Smooth muscle cell (in vitro differentiated cells): ENCODE results near the gene ZNF618. TPM values are rescaled to one million over a fixed set of nuclear protein-coding genes. Genes with fewer than 3 reads are reported as not detected.

ENCODE experiments used
- DNase-seq: peaks from one replicate; lab custom pipeline; 2025; ENCODE audit not compliant: unreplicated experiment; lab: John Stamatoyannopoulos, UW
- H2AFZ ChIP-seq: fragments of 200-600 bp; sonication (generic); 2 replicates; pipeline ENCODE4 v1.6.0; 2016; ENCODE audit warnings: antibody characterized with exemption, low read depth, mild to moderate bottlenecking
- H3F3A ChIP-seq: fragments of 200-600 bp; sonication (generic); 2 replicates; pipeline ENCODE4 v1.6.0; 2017; ENCODE audit warnings: antibody characterized with exemption, low read depth
- H3K27ac ChIP-seq: fragments of 200-600 bp; sonication (generic); 2 replicates; pipeline ENCODE4 v1.5.1; 2016; ENCODE audit warnings: low read depth, mild to moderate bottlenecking
- H3K27me3 ChIP-seq: fragments of 200-600 bp; sonication (generic); 2 replicates; pipeline ENCODE4 v1.6.1; 2016; ENCODE audit warnings: low read depth, mild to moderate bottlenecking
- H3K36me3 ChIP-seq: fragments of 200-600 bp; sonication (generic); 2 replicates; pipeline ENCODE4 v1.5.1; 2016; ENCODE audit warnings: low read depth
- H3K4me1 ChIP-seq: fragments of 200-600 bp; sonication (generic); 2 replicates; pipeline ENCODE4 v1.5.1; 2016; ENCODE audit warnings: low read depth
- H3K4me2 ChIP-seq: fragments of 200-600 bp; sonication (generic); 2 replicates; pipeline ENCODE4 v1.6.0; 2016; ENCODE audit warnings: mild to moderate bottlenecking
- H3K4me3 ChIP-seq: fragments of 200-600 bp; sonication (generic); 2 replicates; pipeline ENCODE4 v1.5.1; 2016; ENCODE audit warnings: mild to moderate bottlenecking
- H3K79me2 ChIP-seq: fragments of 200-600 bp; sonication (generic); 2 replicates; pipeline ENCODE4 v1.6.0; 2016; ENCODE audit warnings: low read depth, mild to moderate bottlenecking
- H3K9ac ChIP-seq: fragments of 200-600 bp; sonication (generic); 2 replicates; pipeline ENCODE4 v1.6.0; 2016; ENCODE audit warnings: low read depth
- H3K9me3 ChIP-seq: fragments of 200-600 bp; sonication (generic); replicated peaks from 2 replicates; pipeline ENCODE4 v1.5.1; 2016; ENCODE audit warnings: low read depth
- H4K20me1 ChIP-seq: fragments of 200-600 bp; sonication (generic); 2 replicates; pipeline ENCODE4 v1.6.0; 2016; ENCODE audit warnings: low read depth
- WGBS: methylation state at CpG from one replicate; pipeline ENCODE4 v1.1.7; 2016; ENCODE audit warnings: low lambda C conversion rate; 5-methylcytosine and 5-hydroxymethylcytosine counted together
- polyA plus RNA-seq: library from polyadenylated mRNA; unstranded; fragments of >200 nt; fragmentation: Nextera tagmentation; extraction: Ambion mirVana; gene quantifications from 2 replicates; pipeline ENCODE4 v1.2.1, GENCODE V29; 2016
- total RNA-seq: library from RNA; depleted of rRNA; stranded (reverse); fragments of >200 nt; gene quantifications from 2 replicates; pipeline ENCODE4 v1.2.3, GENCODE V29; 2014
- TF ChIP-seq, protein P1 (sequence below): fragments of 200-600 bp; sonication (generic); IDR thresholded peaks from 2 replicates; pipeline ENCODE4 v1.5.1; 2017; ENCODE audit warnings: borderline replicate concordance, mild to moderate bottlenecking, antibody characterized with exemption; ENCODE audit not compliant: insufficient read depth, poor library complexity, severe bottlenecking

The ZNF618 gene
- total and polyA plus RNA-seq, 2 experiments from 2014 or later, result 9.9 to 19.5 TPM

DNA sequence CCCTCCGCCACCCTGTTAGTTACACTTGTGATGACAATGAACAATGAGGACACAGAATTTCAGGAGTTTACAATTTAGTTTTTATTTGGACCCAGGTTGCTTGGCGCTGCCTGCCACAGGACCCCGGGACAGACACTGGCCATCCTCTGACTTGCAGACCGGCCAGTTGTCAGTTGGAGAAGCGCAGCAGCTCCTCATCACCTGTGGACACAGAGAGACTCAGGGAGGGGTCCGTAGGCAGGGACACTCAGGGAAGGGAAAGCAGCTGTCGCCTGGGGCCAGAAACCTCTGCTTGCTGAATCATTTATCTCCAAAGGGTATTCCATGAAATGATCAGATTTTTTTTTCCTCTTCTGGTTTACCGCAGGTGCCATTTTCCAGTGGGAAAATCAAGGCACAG, 184.0 kb downstream of the ZNF618 start:
- 94% methylated on average over 8 of the region's 8 CpGs for WGBS

GRCh38 chr9:114060711-114061110, 184.6 kb downstream of the ZNF618 start:
- H3F3A ChIP-seq, result no peaks in the 10 kb centered on the region
- no peak for DNase-seq
- no peaks in the 10 kb centered on the region for H3K79me2 ChIP-seq
- no peak overlapping the region for H3K4me3 ChIP-seq
- no peaks in the 10 kb centered on the region for H4K20me1 ChIP-seq
- H3K4me2 ChIP-seq, result no peak overlapping the region
- no peaks in the 10 kb centered on the region for H3K4me1 ChIP-seq
- H3K9me3 ChIP-seq, result no peaks in the 10 kb centered on the region
- peaks cover 7% of the 10 kb centered on the region for H3K27me3 ChIP-seq
- TF ChIP-seq, protein P1, sequence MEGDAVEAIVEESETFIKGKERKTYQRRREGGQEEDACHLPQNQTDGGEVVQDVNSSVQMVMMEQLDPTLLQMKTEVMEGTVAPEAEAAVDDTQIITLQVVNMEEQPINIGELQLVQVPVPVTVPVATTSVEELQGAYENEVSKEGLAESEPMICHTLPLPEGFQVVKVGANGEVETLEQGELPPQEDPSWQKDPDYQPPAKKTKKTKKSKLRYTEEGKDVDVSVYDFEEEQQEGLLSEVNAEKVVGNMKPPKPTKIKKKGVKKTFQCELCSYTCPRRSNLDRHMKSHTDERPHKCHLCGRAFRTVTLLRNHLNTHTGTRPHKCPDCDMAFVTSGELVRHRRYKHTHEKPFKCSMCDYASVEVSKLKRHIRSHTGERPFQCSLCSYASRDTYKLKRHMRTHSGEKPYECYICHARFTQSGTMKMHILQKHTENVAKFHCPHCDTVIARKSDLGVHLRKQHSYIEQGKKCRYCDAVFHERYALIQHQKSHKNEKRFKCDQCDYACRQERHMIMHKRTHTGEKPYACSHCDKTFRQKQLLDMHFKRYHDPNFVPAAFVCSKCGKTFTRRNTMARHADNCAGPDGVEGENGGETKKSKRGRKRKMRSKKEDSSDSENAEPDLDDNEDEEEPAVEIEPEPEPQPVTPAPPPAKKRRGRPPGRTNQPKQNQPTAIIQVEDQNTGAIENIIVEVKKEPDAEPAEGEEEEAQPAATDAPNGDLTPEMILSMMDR, result no peak
- 87% methylated on average over 9 of the region's 9 CpGs for WGBS
- no peak overlapping the region for H3K9ac ChIP-seq
- H3K27ac ChIP-seq, result no peak overlapping the region
- H2AFZ ChIP-seq, result no peak overlapping the region
- H3K36me3 ChIP-seq, result no peaks in the 10 kb centered on the region

More for the DNA sequence above, 184.0 kb downstream of the ZNF618 start:
- no peaks in the 10 kb centered on the region for H3K9me3 ChIP-seq
- no peaks in the 10 kb centered on the region for H4K20me1 ChIP-seq
- H3K27me3 ChIP-seq, result peaks cover 7% of the 10 kb centered on the region
- no peak overlapping the region for H3K27ac ChIP-seq
- H3K36me3 ChIP-seq, result no peaks in the 10 kb centered on the region
- no peak overlapping the region for H3K9ac ChIP-seq
- H3K79me2 ChIP-seq, result no peaks in the 10 kb centered on the region
- H3K4me3 ChIP-seq, result no peak overlapping the region
- H2AFZ ChIP-seq, result no peak overlapping the region
- H3K4me2 ChIP-seq, result no peak overlapping the region
- TF ChIP-seq, protein P1, result no peak
- no peak for DNase-seq
- no peaks in the 10 kb centered on the region for H3F3A ChIP-seq
- no peaks in the 10 kb centered on the region for H3K4me1 ChIP-seq

- Histone ChIP-seq H3K36me3 (no peaks in the 10 kb centered on the region), H3K9ac (no peak overlapping the region), H3K4me3 (no peak overlapping the region), H4K20me1 (no peaks in the 10 kb centered on the region), H3K4me2 (no peak overlapping the region), H3K27ac (no peak overlapping the region), H3F3A (no peaks in the 10 kb centered on the region), H2AFZ (no peak overlapping the region), H3K27me3 (peaks cover 7% of the 10 kb centered on the region), H3K9me3 (no peaks in the 10 kb centered on the region), H3K4me1 (no peaks in the 10 kb centered on the region), H3K79me2 (no peaks in the 10 kb centered on the region)
- TF ChIP-seq, protein P1, result no peak
- WGBS, result 96% methylated on average over 12 of the region's 12 CpGs
- no peak for DNase-seq
Measured at GRCh38 chr9:114061292-114061691, 185.2 kb downstream of the ZNF618 start.

- no peaks in the 10 kb centered on the region for H3F3A ChIP-seq
- no peak for DNase-seq
- H3K4me1 ChIP-seq, result no peaks in the 10 kb centered on the region
- no peak overlapping the region for H3K9ac ChIP-seq
- no peaks in the 10 kb centered on the region for H4K20me1 ChIP-seq
- TF ChIP-seq, protein P1, result no peak
- no peak overlapping the region for H3K4me2 ChIP-seq
- H3K36me3 ChIP-seq, result no peaks in the 10 kb centered on the region
- H3K79me2 ChIP-seq, result no peaks in the 10 kb centered on the region
- H3K27ac ChIP-seq, result no peak overlapping the region
- 91% methylated on average over 4 of the region's 4 CpGs for WGBS
- H3K9me3 ChIP-seq, result no peaks in the 10 kb centered on the region
- H3K4me3 ChIP-seq, result no peak overlapping the region
- no peak overlapping the region for H2AFZ ChIP-seq
- H3K27me3 ChIP-seq, result peaks cover 7% of the 10 kb centered on the region
Measured at GRCh38 chr9:114061830-114062474, 185.8 kb downstream of the ZNF618 start.
